Amygdala (tissue), 56 donors: Measurements from ENCODE around the gene GCKR.
"Not testable (repeated sequence)": the region's sequence is repeated elsewhere in the genome, so short reads cannot be mapped to it uniquely, and the experiment has no call there.

Experiments used
- DNase-seq, 56 donors: peaks; one replicate each; lab custom pipeline; 2025; lab: John Stamatoyannopoulos, UW

Gene GCKR

GRCh38 chr2:27507293-27507692 is 10.7 kb downstream of the GCKR start:
- no peak for DNase-seq

GRCh38 chr2:27509326-27509725 is 12.7 kb downstream of the GCKR start:
- DNase-seq = no peak

GRCh38 chr2:27518113-27518781 is 21.6 kb downstream of the GCKR start:
- DNase-seq = no peak

GRCh38 chr2:27518782-27519113 is 22.1 kb downstream of the GCKR start:
- DNase-seq = no peak

- DNase-seq = no peak
These were observed 23.7 kb downstream of the GCKR start for GRCh38 chr2:27520316-27520715.

GRCh38 chr2:27522400-27522945 is 25.8 kb downstream of the GCKR start:
- DNase-seq = no peak

- no peak for DNase-seq
These were observed 30.5 kb downstream of the GCKR start for GRCh38 chr2:27527182-27527581.

GRCh38 chr2:27531983-27532382 is 35.3 kb downstream of the GCKR start:
- DNase-seq = no peak

- DNase-seq = no peak
These were observed 40.6 kb downstream of the GCKR start for GRCh38 chr2:27537287-27537686.

GRCh38 chr2:27538839-27539450 is 42.3 kb downstream of the GCKR start:
- DNase-seq = not testable (repeated sequence)

GRCh38 chr2:27539649-27540048 is 43.0 kb downstream of the GCKR start:
- DNase-seq = not testable (repeated sequence)

- DNase-seq = no peak
These were observed 47.6 kb downstream of the GCKR start for GRCh38 chr2:27544143-27544821.

GRCh38 chr2:27545348-27546141 is 48.9 kb downstream of the GCKR start:
- no peak for DNase-seq

- DNase-seq = no peak
These were observed 52.7 kb downstream of the GCKR start for GRCh38 chr2:27549303-27549702.

GRCh38 chr2:27551514-27551913 is 54.9 kb downstream of the GCKR start:
- no peak for DNase-seq

GRCh38 chr2:27552941-27553340 is 56.3 kb downstream of the GCKR start:
- no peak for DNase-seq

- DNase-seq = not testable (repeated sequence)
These were observed 57.8 kb downstream of the GCKR start for GRCh38 chr2:27554451-27554850.

GRCh38 chr2:27559228-27559627 is 62.6 kb downstream of the GCKR start:
- DNase-seq = no peak

- DNase-seq = no peak
These were observed 64.4 kb downstream of the GCKR start for GRCh38 chr2:27561060-27561459.

- no peak for DNase-seq
These were observed 70.0 kb downstream of the GCKR start for GRCh38 chr2:27566628-27567027.

GRCh38 chr2:27569398-27569797 is 72.8 kb downstream of the GCKR start:
- DNase-seq = no peak
